IMR-90 (cell line): ENCODE data around the gene TSPAN8. TPM values are rescaled to one million over a fixed set of nuclear protein-coding genes. Genes with fewer than 3 reads are reported as not detected.

ENCODE experiments used
- ATAC-seq: fragments of 200-7000 bp; cut with Tn5 transposase; 2 replicates; pipeline ENCODE4 v1.9.1; 2020; ENCODE audit warnings: low read depth, mild to moderate bottlenecking, moderate library complexity
- BruUV-seq: library from RNA; stranded (reverse); fragments of 400-500 nt; replicated peaks from 2 replicates; lab custom pipeline; 2021; lab: Mats Ljungman, UMichigan
- CTCF ChIA-PET: fragments of 300-600 bp; formaldehyde crosslinking; extraction: SDS; loops from one replicate; lab custom pipeline; 2021; ENCODE audit warnings: antibody characterized with exemption; lab: Yijun Ruan, JAX
- POLR2A ChIA-PET: fragments of 300-600 bp; sonication (Branson Sonifier 250); formaldehyde crosslinking; loops from one replicate; lab custom pipeline; 2022; ENCODE audit warnings: antibody characterized with exemption; ENCODE audit not compliant: unreplicated experiment; lab: Charles Lee
- DNase-seq: peaks from one replicate; pipeline ENCODE4 v3.0.0; 2013
- H2AFZ ChIP-seq: replicated peaks from 2 replicates; pipeline ENCODE3; 2013; ENCODE audit warnings: low read length, mild to moderate bottlenecking; ENCODE audit not compliant: poor library complexity
- H2AK5ac ChIP-seq: 2 replicates; pipeline ENCODE4 v1.6.1; 2013; ENCODE audit warnings: low read depth, low read length, inconsistent platforms
- H2AK9ac ChIP-seq: replicated peaks from 2 replicates; pipeline ENCODE3; 2013; ENCODE audit warnings: mild to moderate bottlenecking, low read depth, low read length, moderate library complexity; ENCODE audit not compliant: poor library complexity
- H2BK120ac ChIP-seq: 2 replicates; pipeline ENCODE4 v1.6.1; 2013; ENCODE audit warnings: low read depth, low read length, inconsistent platforms
- H2BK15ac ChIP-seq: 3 replicates; pipeline ENCODE4 v1.6.1; 2013; ENCODE audit warnings: low read depth, low read length, inconsistent platforms
- H2BK20ac ChIP-seq: 2 replicates; pipeline ENCODE4 v1.6.1; 2013; ENCODE audit warnings: low read depth, mild to moderate bottlenecking, inconsistent platforms, low read length, moderate library complexity
- H2BK5ac ChIP-seq: 2 replicates; pipeline ENCODE4 v1.6.1; 2013; ENCODE audit warnings: mild to moderate bottlenecking, low read depth, low read length, inconsistent platforms; ENCODE audit not compliant: poor library complexity, severe bottlenecking
- H3K14ac ChIP-seq: replicated peaks from 2 replicates; pipeline ENCODE4 v1.6.1; 2013; ENCODE audit warnings: low read depth, low read length, inconsistent platforms
- H3K18ac ChIP-seq: 2 replicates; pipeline ENCODE4 v1.6.1; 2013; ENCODE audit warnings: low read depth, low read length, control low read depth
- H3K23ac ChIP-seq: 2 replicates; pipeline ENCODE4 v1.6.1; 2013; ENCODE audit warnings: low read depth, low read length, inconsistent platforms
- H3K27ac ChIP-seq: 2 replicates; pipeline ENCODE4 v1.5.1; 2013; ENCODE audit warnings: mild to moderate bottlenecking, control low read depth, low read length; ENCODE audit not compliant: insufficient read depth
- H3K27me3 ChIP-seq: 2 replicates; pipeline ENCODE4 v1.6.1; 2013; ENCODE audit warnings: low read length; ENCODE audit not compliant: control insufficient read depth, insufficient read depth
- H3K36me3 ChIP-seq: 2 replicates; pipeline ENCODE4 v1.6.1; 2013; ENCODE audit warnings: low read length, mixed read lengths; ENCODE audit not compliant: control insufficient read depth, insufficient read depth
- H3K4ac ChIP-seq: 2 replicates; pipeline ENCODE4 v1.6.1; 2013; ENCODE audit warnings: low read depth, low read length, inconsistent platforms
- H3K4me1 ChIP-seq: 2 replicates; pipeline ENCODE4 v1.6.1; 2013; ENCODE audit warnings: low read length, mixed read lengths; ENCODE audit not compliant: control insufficient read depth, insufficient read depth
- H3K4me2 ChIP-seq: 2 replicates; pipeline ENCODE4 v1.6.1; 2013; ENCODE audit warnings: low read depth, mild to moderate bottlenecking, control low read depth, low read length, moderate library complexity
- H3K4me3 ChIP-seq: 2 replicates; pipeline ENCODE4 v1.5.1; 2013; ENCODE audit warnings: low read depth, mild to moderate bottlenecking, control low read depth, low read length, moderate library complexity; ENCODE audit not compliant: insufficient read depth
- H3K56ac ChIP-seq: 2 replicates; pipeline ENCODE4 v1.6.1; 2013; ENCODE audit warnings: low read length, inconsistent platforms; ENCODE audit not compliant: insufficient read depth; ENCODE audit errors: extremely low read depth
- H3K79me1 ChIP-seq, 2 experiments: 2 replicates each; pipeline ENCODE4 v1.6.1; 2013; ENCODE audit warnings: low read length in 2 of 2, inconsistent platforms in 1 of 2, low read depth in 1 of 2
- H3K9ac ChIP-seq: 2 replicates; pipeline ENCODE4 v1.6.1; 2013; ENCODE audit warnings: low read depth, low read length, control low read depth
- H3K9me1 ChIP-seq: 2 replicates; pipeline ENCODE4 v1.6.1; 2013; ENCODE audit warnings: low read length, inconsistent platforms; ENCODE audit not compliant: insufficient read depth
- H3K9me3 ChIP-seq: 2 replicates; pipeline ENCODE4 v1.6.1; 2013; ENCODE audit warnings: low read length; ENCODE audit not compliant: control insufficient read depth, insufficient read depth
- H4K20me1 ChIP-seq: 2 replicates; pipeline ENCODE4 v1.6.1; 2013; ENCODE audit warnings: low read length, inconsistent platforms; ENCODE audit not compliant: insufficient read depth
- H4K5ac ChIP-seq: 2 replicates; pipeline ENCODE4 v1.6.1; 2013; ENCODE audit warnings: mild to moderate bottlenecking, low read depth, low read length, control low read depth
- H4K8ac ChIP-seq, 2 experiments: 2 replicates each; pipeline ENCODE4 v1.6.1; 2013; ENCODE audit warnings: low read depth in 2 of 2, low read length in 2 of 2, control low read depth in 1 of 2, inconsistent platforms in 1 of 2
- H4K91ac ChIP-seq: 2 replicates; pipeline ENCODE4 v1.6.1; 2013; ENCODE audit warnings: low read depth, low read length, inconsistent platforms; ENCODE audit not compliant: insufficient read depth
- CTCF ChIP-seq: conservative IDR thresholded peaks from 2 replicates; pipeline ENCODE4 v1.5.1; 2012; ENCODE audit warnings: mild to moderate bottlenecking, low read depth, low read length, improper control_type of control experiment
- RAD21 ChIP-seq: IDR thresholded peaks from 2 replicates; pipeline ENCODE4 v1.6.1; 2012; ENCODE audit warnings: low read length, improper control_type of control experiment
- USF2 ChIP-seq: fragments of 150-350 bp; IDR thresholded peaks from 2 replicates; pipeline ENCODE4 v1.6.1; 2017; ENCODE audit warnings: mild to moderate bottlenecking, antibody characterized with exemption, low read length, low read depth
- WGBS, 2 experiments: methylation state at CpG; one replicate each; pipeline versions ENCODE4 v1.1.5 to v1.1.7; 2013; ENCODE audit warnings: missing lambda C conversion rate in 2 of 2; ENCODE audit not compliant: insufficient read length in 1 of 2; ENCODE audit errors: extremely low coverage in 2 of 2; 5-methylcytosine and 5-hydroxymethylcytosine counted together
- dilution Hi-C: fragments of 300-500 bp; cut with HindIII; formaldehyde crosslinking; loops from one replicate; pipeline ENCODE4 v1.14.3; 2018; ENCODE audit warnings: low sequenced_read_pairs; ENCODE audit not compliant: unreplicated experiment
- in situ Hi-C: fragments of 300-500 bp; cut with MboI; formaldehyde crosslinking; loops from 3 replicates; pipeline ENCODE4 v1.14.3; 2019; ENCODE audit warnings: low sequenced_read_pairs, inconsistent platforms, mixed read lengths
- intact Hi-C: fragments of 100-400 bp; cut with micrococcal nuclease; formaldehyde crosslinking; loops from 2 replicates; pipeline ENCODE4 v1.10.0; 2022
- polyA plus RNA-seq, 3 experiments: library from polyadenylated mRNA; depleted of rRNA; stranded (reverse); fragments of >200 nt; gene quantifications; 2 replicates each; pipeline ENCODE4 v1.2.3, GENCODE V29; 2012; ENCODE audit warnings: low replicate concordance in 1 of 3
- total RNA-seq: library from RNA; depleted of rRNA; stranded (reverse); fragments of >200 nt; gene quantifications from 2 replicates; pipeline ENCODE4 v1.2.3, GENCODE V29; 2012

Gene TSPAN8
- total and polyA plus RNA-seq, 2 of the 4 experiments (the other 2 are of a cell fraction) = not detected

GRCh38 chr12:71200706-71201105 is 42.9 kb upstream of the TSPAN8 start:
- H3K14ac ChIP-seq = no peak overlapping the region
- H3K36me3 ChIP-seq = no peaks in the 10 kb centered on the region
- no peaks in the 10 kb centered on the region for H3K9me1 ChIP-seq
- H4K5ac ChIP-seq = no peak overlapping the region
- H3K18ac ChIP-seq = no peak overlapping the region
- H3K79me1 ChIP-seq = no peaks in the 10 kb centered on the region
- H3K27me3 ChIP-seq = no peaks in the 10 kb centered on the region
- no peak overlapping the region for H2BK20ac ChIP-seq
- CTCF ChIA-PET = no interaction called here
- H3K4me2 ChIP-seq = no peak overlapping the region
- no peaks in the 10 kb centered on the region for H4K20me1 ChIP-seq
- no peaks in the 10 kb centered on the region for H3K4me1 ChIP-seq
- no peak overlapping the region for H3K23ac ChIP-seq
- H3K4me3 ChIP-seq = no peak overlapping the region
- H2AK5ac ChIP-seq = no peak overlapping the region
- H2AFZ ChIP-seq = no peak overlapping the region
- TF ChIP-seq CTCF (no peak), RAD21 (no peak), USF2 (no peak)
- BruUV-seq = no TSS peak
- dilution Hi-C loops (no loop called here), intact Hi-C loops (no loop called here), in situ Hi-C loops (no loop called here)
- WGBS, 2 experiments = no CpG with 5 or more reads among the region's 2 CpGs
- POLR2A ChIA-PET = no interaction called here
- ATAC-seq (no peak), DNase-seq (no peak)
- H2BK5ac ChIP-seq = no peak overlapping the region
- no peak overlapping the region for H2BK120ac ChIP-seq
- H4K8ac ChIP-seq = no peak overlapping the region
- no peak overlapping the region for H2AK9ac ChIP-seq
- no peak overlapping the region for H2BK15ac ChIP-seq
- H3K9ac ChIP-seq = no peak overlapping the region
- H3K9me3 ChIP-seq = peaks cover 3% of the 10 kb centered on the region; the same call in 1 of the 2 replicates
- H3K27ac ChIP-seq = no peak overlapping the region
- H3K4ac ChIP-seq = no peak overlapping the region
- H4K91ac ChIP-seq = no peak overlapping the region
- H3K56ac ChIP-seq = no peak overlapping the region
